Left lung (tissue), 10 donors: Measurements from ENCODE around the gene TBK1. TPM values are rescaled to one million over a fixed set of nuclear protein-coding genes. Genes with fewer than 3 reads are reported as not detected.

Experiments
- ATAC-seq: fragments of 200-7000 bp; cut with Tn5 transposase; one replicate; pipeline ENCODE4 v1.9.1; 2020; ENCODE audit warnings: moderate library complexity
- DNase-seq, 4 donors: peaks; one replicate each; pipeline ENCODE4 v3.0.0-alpha.2; 2013 to 2020
- H3K27ac ChIP-seq, 2 donors: fragments of 200-600 bp; sonication (generic) in 1 of 2; one replicate each; pipeline versions ENCODE4 v1.5.0 to v1.8.0; 2020 to 2021
- H3K27me3 ChIP-seq, 2 donors: fragments of 200-600 bp; sonication (generic) in 1 of 2; one replicate each; pipeline versions ENCODE4 v1.5.0 to v1.8.0; 2020 to 2021
- H3K36me3 ChIP-seq, 2 donors: fragments of 200-600 bp; sonication (generic) in 1 of 2; one replicate each; pipeline versions ENCODE4 v1.5.0 to v1.8.0; 2020 to 2021
- H3K4me1 ChIP-seq, 2 donors: fragments of 200-600 bp; one replicate each; pipeline ENCODE4 v1.8.0; 2021
- H3K4me3 ChIP-seq, 2 donors: fragments of 200-600 bp; sonication (generic) in 1 of 2; one replicate each; pipeline versions ENCODE4 v1.5.0 to v1.8.0; 2020 to 2021; ENCODE audit warnings: mild to moderate bottlenecking in 1 of 2
- H3K9me3 ChIP-seq, 2 donors: fragments of 200-600 bp; sonication (generic) in 1 of 2; one replicate each; pipeline versions ENCODE4 v1.5.0 to v1.8.0; 2020 to 2021
- intact Hi-C, 2 donors: fragments of 100-400 bp; cut with DNase I; formaldehyde crosslinking; loops; one replicate each; pipeline versions ENCODE4 v1.11.2 to v1.14.2; 2022
- polyA plus RNA-seq, 6 donors: library from polyadenylated mRNA; unstranded; fragments of 120-200 nt; gene quantifications; one replicate each; pipeline ENCODE4 v1.2.1, GENCODE V29; 2013; ENCODE audit not compliant: insufficient read length in 6 of 6
- total RNA-seq, 2 donors: library from RNA; stranded (reverse); fragmentation: NEBNext Ultra II Directional; extraction: Animal tissue kit (Norgen Biotek cat#: 25700); gene quantifications; one replicate each; pipeline ENCODE4 v1.2.1, GENCODE V29; 2021
- TF ChIP-seq, protein P1 (sequence below), 2 donors: fragments of 200-600 bp; sonication (generic) in 1 of 2; IDR thresholded peaks; one replicate each; pipeline versions ENCODE4 v1.5.0 to v1.8.0; 2021; ENCODE audit warnings: antibody characterized with exemption in 2 of 2
- donor health status: DM: no; HTN: yes; CAD: no.
- donor health status: DM: no; HTN: no; CAD: no.

TBK1 gene
- total and polyA plus RNA-seq, 8 donors = 17.8 to 30.4 (median 26.1) TPM

DNA sequence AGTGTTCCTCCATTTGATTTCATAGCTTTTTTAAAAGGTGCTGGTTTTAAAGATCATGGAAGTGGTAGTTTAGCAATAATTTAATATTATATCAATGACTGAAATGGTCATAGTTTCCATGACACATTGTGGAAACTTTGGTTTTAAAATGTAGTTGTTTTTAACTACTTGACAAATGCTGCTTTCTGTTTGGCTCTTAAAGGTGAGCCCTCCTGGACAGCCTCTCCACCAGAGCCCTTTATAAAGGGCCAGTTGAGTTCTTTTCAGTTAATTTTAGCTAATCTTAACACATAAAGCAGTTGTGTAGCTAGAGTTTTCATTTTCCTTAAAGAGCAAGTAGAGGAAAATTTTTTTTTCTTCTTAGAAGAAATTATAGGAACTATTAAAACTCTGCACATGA lies 33.7 kb upstream of the TBK1 start:
- Histone ChIP-seq H3K9me3 (no peaks in the 10 kb centered on the region), H3K36me3 (peaks cover 0 to 100% of the 10 kb centered on the region in 2 donors), H3K4me3 (no peak overlapping the region), H3K4me1 (no peaks in the 10 kb centered on the region), H3K27me3 (no peaks in the 10 kb centered on the region), H3K27ac (no peak overlapping the region)
- no peak for ATAC-seq
- intact Hi-C loops = no loop called here
- DNase-seq = no peak
- TF ChIP-seq, protein P1, sequence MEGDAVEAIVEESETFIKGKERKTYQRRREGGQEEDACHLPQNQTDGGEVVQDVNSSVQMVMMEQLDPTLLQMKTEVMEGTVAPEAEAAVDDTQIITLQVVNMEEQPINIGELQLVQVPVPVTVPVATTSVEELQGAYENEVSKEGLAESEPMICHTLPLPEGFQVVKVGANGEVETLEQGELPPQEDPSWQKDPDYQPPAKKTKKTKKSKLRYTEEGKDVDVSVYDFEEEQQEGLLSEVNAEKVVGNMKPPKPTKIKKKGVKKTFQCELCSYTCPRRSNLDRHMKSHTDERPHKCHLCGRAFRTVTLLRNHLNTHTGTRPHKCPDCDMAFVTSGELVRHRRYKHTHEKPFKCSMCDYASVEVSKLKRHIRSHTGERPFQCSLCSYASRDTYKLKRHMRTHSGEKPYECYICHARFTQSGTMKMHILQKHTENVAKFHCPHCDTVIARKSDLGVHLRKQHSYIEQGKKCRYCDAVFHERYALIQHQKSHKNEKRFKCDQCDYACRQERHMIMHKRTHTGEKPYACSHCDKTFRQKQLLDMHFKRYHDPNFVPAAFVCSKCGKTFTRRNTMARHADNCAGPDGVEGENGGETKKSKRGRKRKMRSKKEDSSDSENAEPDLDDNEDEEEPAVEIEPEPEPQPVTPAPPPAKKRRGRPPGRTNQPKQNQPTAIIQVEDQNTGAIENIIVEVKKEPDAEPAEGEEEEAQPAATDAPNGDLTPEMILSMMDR (IDR thresholded peaks at IDR 0.05) = no peak

GRCh38 chr12:64419696-64420095 lies 32.2 kb upstream of the TBK1 start:
- intact Hi-C loops = no loop called here
- no peak overlapping the region for H3K4me3 ChIP-seq
- H3K4me1 ChIP-seq = no peaks in the 10 kb centered on the region
- ATAC-seq (no peak), DNase-seq (no peak)
- H3K27ac ChIP-seq = peak overlapping the region in 1 of 2 donors; percentile 38
- no peaks in the 10 kb centered on the region for H3K27me3 ChIP-seq
- H3K9me3 ChIP-seq = no peaks in the 10 kb centered on the region
- peaks cover 0 to 100% of the 10 kb centered on the region in 2 donors for H3K36me3 ChIP-seq
- TF ChIP-seq, protein P1 (IDR thresholded peaks at IDR 0.05) = no peak

GRCh38 chr12:64427988-64428387 lies 23.9 kb upstream of the TBK1 start:
- Histone ChIP-seq H3K4me1 (no peaks in the 10 kb centered on the region), H3K27me3 (no peaks in the 10 kb centered on the region), H3K4me3 (no peak overlapping the region), H3K36me3 (peaks cover 0 to 100% of the 10 kb centered on the region in 2 donors), H3K27ac (no peak overlapping the region), H3K9me3 (no peaks in the 10 kb centered on the region)
- intact Hi-C loops = no loop called here
- DNase-seq (no peak), ATAC-seq (no peak)
- TF ChIP-seq, protein P1 (IDR thresholded peaks at IDR 0.05) = no peak

GRCh38 chr12:64428956-64429355 lies 23.0 kb upstream of the TBK1 start:
- H3K36me3 ChIP-seq = peaks cover 4 to 100% of the 10 kb centered on the region in 2 donors
- H3K9me3 ChIP-seq = no peaks in the 10 kb centered on the region
- intact Hi-C loops = no loop called here
- ATAC-seq (no peak), DNase-seq (no peak)
- no peaks in the 10 kb centered on the region for H3K4me1 ChIP-seq
- H3K27me3 ChIP-seq = no peaks in the 10 kb centered on the region
- TF ChIP-seq, protein P1 (IDR thresholded peaks at IDR 0.05) = no peak
- H3K4me3 ChIP-seq = no peak overlapping the region
- H3K27ac ChIP-seq = no peak overlapping the region

DNA sequence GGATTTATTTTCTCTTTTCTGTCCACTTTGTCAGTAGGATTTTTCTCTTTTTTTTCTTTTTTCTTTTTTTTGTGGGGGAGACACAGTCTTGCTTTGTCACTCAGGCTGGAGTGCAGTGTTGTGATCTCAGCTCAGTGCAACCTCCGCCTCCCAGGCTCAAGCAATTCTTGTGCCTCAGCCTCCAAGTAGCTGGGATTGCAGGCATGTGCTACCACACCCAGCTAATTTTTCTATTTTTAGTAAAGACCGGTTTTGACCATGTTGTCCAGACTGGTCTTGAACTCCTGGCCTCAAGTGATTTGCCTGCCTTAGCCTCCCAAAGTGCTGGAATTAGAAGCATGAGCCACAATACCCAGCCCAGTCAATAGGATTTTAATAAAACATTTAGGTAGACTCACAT lies 21.0 kb upstream of the TBK1 start:
- intact Hi-C loops = loop anchor here in 1 of 2 donors (10.0 kb wide), 1 partner anchor 54 kb away; no protein-coding TSS in a partner anchor
- peaks cover 4 to 100% of the 10 kb centered on the region in 2 donors for H3K36me3 ChIP-seq

More for the DNA sequence above, 21.0 kb upstream of the TBK1 start:
- Histone ChIP-seq H3K4me1 (no peaks in the 10 kb centered on the region), H3K27me3 (no peaks in the 10 kb centered on the region), H3K4me3 (no peak overlapping the region), H3K27ac (no peak overlapping the region), H3K9me3 (no peaks in the 10 kb centered on the region)
- no peak for ATAC-seq
- no peak for DNase-seq
- TF ChIP-seq, protein P1 (IDR thresholded peaks at IDR 0.05) = no peak
